Measurements from ENCODE around the gene ZNF692. TPM values are rescaled to one million over a fixed set of nuclear protein-coding genes. Genes with fewer than 3 reads are reported as not detected.
A peak's percentile ranks its signal among the peaks of the same experiment; 100 is the strongest.

The ZNF692 gene
- total and polyA plus RNA-seq, 2 of the 13 experiments (the other 11 are each of a cell fraction or from before 2014, with no cell fraction given), result 27.3 to 45.8 TPM

DNA sequence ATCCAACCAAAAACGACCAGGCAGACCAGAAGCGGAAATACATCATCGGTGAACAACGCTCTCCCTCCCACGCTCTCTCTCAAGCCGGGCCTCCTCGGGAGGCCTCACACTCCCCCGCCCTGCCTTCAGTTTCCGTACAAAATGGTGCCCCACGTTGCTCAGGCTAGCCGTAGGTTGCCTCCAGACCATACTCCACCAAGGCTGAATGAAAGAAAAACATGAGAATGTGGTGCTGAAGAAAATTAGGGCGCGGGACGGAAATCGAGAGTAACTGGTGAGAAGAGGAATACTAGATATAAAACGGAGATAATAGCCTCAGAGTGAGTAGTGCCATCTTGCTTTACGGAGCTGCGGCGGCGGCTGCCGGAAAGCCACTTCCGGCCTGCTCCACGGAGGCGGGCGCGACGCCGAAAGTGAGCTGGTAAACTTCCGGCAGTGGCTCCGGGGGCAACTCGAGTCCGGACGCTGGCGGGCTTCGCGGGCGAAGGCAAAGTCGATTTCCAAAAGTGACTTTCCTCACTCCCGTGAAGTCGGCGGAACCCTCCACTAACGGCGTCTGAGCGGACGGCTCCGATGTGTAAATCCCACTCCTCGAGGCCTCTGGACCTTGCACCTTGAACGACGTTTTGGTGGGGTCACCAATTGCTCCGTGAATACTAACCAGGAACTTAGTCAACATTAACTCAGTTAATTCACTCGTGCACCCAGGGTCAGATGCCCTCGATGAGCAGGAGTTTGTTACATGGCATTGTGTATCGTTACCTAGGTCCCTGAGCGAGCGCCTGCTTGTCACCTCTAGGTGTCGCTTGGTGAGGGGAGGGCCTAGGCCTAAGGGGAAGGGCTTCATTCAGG, 32.8 kb downstream of the ZNF692 start, which contains the start of gene SH3BP5L (continued):
- TF ChIP-seq PHF20 (CRISPR knock-in tag; IDR thresholded peaks at IDR 0.05) (peak; percentile 37), HOXA9 (CRISPR knock-in tag; IDR thresholded peaks at IDR 0.05; ENCODE audit: borderline replicate concordance) (peak; percentile 46; the same call in 1 of the 2 replicates), REL (CRISPR knock-in tag; conservative IDR thresholded peaks at IDR 0.05) (peak; percentile 54), ZNF776 (CRISPR knock-in tag; IDR thresholded peaks at IDR 0.05) (peak; percentile 6; the same call in 1 of the 2 replicates), FOXK1 (CRISPR knock-in tag; IDR thresholded peaks at IDR 0.05; ENCODE audit: borderline replicate concordance, low read depth) (peak; percentile 69), ZFX (CRISPR knock-in tag; IDR thresholded peaks at IDR 0.05; ENCODE audit: low read depth) (peak; percentile 94)
- TF ChIP-seq, protein P1, sequence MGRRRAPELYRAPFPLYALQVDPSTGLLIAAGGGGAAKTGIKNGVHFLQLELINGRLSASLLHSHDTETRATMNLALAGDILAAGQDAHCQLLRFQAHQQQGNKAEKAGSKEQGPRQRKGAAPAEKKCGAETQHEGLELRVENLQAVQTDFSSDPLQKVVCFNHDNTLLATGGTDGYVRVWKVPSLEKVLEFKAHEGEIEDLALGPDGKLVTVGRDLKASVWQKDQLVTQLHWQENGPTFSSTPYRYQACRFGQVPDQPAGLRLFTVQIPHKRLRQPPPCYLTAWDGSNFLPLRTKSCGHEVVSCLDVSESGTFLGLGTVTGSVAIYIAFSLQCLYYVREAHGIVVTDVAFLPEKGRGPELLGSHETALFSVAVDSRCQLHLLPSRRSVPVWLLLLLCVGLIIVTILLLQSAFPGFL (CRISPR knock-in tag; IDR thresholded peaks at IDR 0.05), result no peak
- TF ChIP-seq, protein P2, sequence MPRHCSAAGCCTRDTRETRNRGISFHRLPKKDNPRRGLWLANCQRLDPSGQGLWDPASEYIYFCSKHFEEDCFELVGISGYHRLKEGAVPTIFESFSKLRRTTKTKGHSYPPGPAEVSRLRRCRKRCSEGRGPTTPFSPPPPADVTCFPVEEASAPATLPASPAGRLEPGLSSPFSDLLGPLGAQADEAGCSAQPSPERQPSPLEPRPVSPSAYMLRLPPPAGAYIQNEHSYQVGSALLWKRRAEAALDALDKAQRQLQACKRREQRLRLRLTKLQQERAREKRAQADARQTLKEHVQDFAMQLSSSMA (CRISPR knock-in tag; IDR thresholded peaks at IDR 0.05), result peak; percentile 85; the same call in 1 of the 2 replicates
- TF ChIP-seq, protein P3, sequence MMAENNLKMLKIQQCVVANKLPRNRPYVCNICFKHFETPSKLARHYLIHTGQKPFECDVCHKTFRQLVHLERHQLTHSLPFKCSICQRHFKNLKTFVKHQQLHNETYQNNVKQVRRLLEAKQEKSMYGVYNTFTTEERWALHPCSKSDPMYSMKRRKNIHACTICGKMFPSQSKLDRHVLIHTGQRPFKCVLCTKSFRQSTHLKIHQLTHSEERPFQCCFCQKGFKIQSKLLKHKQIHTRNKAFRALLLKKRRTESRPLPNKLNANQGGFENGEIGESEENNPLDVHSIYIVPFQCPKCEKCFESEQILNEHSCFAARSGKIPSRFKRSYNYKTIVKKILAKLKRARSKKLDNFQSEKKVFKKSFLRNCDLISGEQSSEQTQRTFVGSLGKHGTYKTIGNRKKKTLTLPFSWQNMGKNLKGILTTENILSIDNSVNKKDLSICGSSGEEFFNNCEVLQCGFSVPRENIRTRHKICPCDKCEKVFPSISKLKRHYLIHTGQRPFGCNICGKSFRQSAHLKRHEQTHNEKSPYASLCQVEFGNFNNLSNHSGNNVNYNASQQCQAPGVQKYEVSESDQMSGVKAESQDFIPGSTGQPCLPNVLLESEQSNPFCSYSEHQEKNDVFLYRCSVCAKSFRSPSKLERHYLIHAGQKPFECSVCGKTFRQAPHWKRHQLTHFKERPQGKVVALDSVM (CRISPR knock-in tag; IDR thresholded peaks at IDR 0.05), result peak; percentile 80
- TF ChIP-seq, protein P4, sequence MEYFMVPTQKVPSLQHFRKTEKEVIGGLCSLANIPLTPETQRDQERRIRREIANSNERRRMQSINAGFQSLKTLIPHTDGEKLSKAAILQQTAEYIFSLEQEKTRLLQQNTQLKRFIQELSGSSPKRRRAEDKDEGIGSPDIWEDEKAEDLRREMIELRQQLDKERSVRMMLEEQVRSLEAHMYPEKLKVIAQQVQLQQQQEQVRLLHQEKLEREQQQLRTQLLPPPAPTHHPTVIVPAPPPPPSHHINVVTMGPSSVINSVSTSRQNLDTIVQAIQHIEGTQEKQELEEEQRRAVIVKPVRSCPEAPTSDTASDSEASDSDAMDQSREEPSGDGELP (IDR thresholded peaks at IDR 0.05; ENCODE audit: borderline replicate concordance, low read depth), result 0 out of 2 replicates have a peak, but pooled peaks have one; percentile 5
- TF ChIP-seq, protein P5, sequence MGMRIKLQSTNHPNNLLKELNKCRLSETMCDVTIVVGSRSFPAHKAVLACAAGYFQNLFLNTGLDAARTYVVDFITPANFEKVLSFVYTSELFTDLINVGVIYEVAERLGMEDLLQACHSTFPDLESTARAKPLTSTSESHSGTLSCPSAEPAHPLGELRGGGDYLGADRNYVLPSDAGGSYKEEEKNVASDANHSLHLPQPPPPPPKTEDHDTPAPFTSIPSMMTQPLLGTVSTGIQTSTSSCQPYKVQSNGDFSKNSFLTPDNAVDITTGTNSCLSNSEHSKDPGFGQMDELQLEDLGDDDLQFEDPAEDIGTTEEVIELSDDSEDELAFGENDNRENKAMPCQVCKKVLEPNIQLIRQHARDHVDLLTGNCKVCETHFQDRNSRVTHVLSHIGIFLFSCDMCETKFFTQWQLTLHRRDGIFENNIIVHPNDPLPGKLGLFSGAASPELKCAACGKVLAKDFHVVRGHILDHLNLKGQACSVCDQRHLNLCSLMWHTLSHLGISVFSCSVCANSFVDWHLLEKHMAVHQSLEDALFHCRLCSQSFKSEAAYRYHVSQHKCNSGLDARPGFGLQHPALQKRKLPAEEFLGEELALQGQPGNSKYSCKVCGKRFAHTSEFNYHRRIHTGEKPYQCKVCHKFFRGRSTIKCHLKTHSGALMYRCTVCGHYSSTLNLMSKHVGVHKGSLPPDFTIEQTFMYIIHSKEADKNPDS (CRISPR knock-in tag; IDR thresholded peaks at IDR 0.05), result 0 out of 2 replicates have a peak, but pooled peaks have one; percentile 55
- TF ChIP-seq, protein P6, sequence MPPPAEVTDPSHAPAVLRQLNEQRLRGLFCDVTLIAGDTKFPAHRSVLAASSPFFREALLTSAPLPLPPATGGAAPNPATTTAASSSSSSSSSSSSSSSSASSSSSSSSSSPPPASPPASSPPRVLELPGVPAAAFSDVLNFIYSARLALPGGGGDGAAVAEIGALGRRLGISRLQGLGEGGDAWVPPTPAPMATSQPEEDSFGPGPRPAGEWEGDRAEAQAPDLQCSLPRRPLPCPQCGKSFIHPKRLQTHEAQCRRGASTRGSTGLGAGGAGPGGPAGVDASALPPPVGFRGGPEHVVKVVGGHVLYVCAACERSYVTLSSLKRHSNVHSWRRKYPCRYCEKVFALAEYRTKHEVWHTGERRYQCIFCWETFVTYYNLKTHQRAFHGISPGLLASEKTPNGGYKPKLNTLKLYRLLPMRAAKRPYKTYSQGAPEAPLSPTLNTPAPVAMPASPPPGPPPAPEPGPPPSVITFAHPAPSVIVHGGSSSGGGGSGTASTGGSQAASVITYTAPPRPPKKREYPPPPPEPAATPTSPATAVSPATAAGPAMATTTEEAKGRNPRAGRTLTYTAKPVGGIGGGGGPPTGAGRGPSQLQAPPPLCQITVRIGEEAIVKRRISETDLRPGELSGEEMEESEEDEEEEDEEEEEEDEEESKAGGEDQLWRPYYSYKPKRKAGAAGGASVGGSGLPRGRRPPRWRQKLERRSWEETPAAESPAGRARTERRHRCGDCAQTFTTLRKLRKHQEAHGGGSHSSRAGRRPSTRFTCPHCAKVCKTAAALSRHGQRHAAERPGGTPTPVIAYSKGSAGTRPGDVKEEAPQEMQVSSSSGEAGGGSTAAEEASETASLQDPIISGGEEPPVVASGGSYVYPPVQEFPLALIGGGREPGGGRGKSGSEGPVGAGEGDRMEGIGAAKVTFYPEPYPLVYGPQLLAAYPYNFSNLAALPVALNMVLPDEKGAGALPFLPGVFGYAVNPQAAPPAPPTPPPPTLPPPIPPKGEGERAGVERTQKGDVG (CRISPR knock-in tag; IDR thresholded peaks at IDR 0.05; ENCODE audit: borderline replicate concordance), result peak; percentile 74; the same call in 1 of the 2 replicates
- TF ChIP-seq, protein P7, sequence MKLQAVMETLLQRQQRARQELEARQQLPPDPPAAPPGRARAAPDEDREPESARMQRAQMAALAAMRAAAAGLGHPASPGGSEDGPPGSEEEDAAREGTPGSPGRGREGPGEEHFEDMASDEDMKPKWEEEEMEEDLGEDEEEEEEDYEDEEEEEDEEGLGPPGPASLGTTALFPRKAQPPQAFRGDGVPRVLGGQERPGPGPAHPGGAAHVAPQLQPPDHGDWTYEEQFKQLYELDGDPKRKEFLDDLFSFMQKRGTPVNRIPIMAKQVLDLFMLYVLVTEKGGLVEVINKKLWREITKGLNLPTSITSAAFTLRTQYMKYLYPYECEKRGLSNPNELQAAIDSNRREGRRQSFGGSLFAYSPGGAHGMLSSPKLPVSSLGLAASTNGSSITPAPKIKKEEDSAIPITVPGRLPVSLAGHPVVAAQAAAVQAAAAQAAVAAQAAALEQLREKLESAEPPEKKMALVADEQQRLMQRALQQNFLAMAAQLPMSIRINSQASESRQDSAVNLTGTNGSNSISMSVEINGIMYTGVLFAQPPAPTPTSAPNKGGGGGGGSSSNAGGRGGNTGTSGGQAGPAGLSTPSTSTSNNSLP (IDR thresholded peaks at IDR 0.05; ENCODE audit: low read depth, low read length), result peak; percentile 43; the same call in 1 of the 2 replicates

All from HepG2 (cell line).